ENCODE data around the gene TRIO.

Gene TRIO

DNA sequence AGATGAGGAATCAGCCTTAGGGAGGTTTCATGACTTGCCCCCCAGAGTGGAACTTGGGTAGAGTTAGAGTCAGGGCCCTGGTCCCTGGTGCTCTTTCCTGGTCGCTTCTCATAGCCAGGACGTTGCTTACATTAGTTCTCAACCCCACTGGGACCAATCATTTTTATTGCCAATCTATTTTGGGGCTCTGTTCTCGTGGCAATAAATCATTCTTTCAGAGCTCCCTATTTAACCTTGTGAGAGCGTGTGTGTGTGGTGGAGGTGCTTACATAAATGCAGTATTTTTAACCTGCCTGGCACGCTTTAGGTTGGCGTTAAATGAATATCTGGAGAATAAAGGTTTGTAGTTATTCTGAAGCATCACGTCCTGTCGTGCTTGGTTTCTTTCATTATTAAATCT is 4.1 kb downstream of the TRIO start:
- DNase-seq (ENCODE audit: low read depth), result no peak

DNA sequence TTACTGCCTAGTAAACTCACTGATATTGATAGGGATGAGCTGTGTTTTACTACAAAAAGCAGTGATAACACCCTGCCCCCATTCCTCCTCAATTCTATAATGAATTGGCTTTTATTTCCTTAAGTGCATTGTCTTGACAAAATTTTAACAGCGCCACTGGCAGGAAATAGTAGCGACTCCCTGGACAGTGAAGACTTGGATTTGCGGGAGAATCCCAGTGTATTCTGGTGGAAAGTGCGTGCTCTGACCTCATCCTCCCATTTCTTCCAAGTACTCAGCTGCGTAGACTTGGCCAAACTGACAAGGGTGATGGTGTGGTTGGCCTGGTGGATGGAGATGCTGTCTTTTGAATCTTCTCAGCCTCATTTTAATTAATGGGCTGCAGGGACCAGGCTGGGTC is 5.3 kb downstream of the TRIO start:
- no peak for DNase-seq (ENCODE audit: low read depth)

GRCh38 chr5:14148890-14149671 is 5.9 kb downstream of the TRIO start:
- DNase-seq (ENCODE audit: low read depth), result no peak

- no peak for DNase-seq (ENCODE audit: low read depth)
Measured at GRCh38 chr5:14149672-14150274, 6.6 kb downstream of the TRIO start.

DNA sequence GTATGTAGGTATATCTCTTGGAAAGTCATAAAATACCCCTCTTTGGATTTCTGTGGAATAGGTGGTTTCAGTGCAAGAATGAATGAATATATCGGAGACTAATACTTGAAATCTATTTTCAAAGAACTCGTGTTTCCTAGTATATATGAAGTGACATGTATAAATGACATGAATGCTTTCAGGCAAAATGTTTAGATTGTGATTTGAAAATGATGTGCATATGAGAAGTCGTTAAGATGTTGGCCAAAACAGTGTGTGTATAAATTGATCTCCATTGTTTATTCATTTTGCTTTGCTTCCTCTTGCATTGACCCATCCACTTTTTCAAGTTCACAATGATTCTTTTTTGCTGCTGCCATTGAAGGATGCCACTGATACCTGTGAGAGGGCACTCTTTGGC is 8.3 kb downstream of the TRIO start:
- DNase-seq (ENCODE audit: low read depth), result no peak

- DNase-seq (ENCODE audit: low read depth), result no peak
Measured at GRCh38 chr5:14153071-14153864, 10.1 kb downstream of the TRIO start.

DNA sequence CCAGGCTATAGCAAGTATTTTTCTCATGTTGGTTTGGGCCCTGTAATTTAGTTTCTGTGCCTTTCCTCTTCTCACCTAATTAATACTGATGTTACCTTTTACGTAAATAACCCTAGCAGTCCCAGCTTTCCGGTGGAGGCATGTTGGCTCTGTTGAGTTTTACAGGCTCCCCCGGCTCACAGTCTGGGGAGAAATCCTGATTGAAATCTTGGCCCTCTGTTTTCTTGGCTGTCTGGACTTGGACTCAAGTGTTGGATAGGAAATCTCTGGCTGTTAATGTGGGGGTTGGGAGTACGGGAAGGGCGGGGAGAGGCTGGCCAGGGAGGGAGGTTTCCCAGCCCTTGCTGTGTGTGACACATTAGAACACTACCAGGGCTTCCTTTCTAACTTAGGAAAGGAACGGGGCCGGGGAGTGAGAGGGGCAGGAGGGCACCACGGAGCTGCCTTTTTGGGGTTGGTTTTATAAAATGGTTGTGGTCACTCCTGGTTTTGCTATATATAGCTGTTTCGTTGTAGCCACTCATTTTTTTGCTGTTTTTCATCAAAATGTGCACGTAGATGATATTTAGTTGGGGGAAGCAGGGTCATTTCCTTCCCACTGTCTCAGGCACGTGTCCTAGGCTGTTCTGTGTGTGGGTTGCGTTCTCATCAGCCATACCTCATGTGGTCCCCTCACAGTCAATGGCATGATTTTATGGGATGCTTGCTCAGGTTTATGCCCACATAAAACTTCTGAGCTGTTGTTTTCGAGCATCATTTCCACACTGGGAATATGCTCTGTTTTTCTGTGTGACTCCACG is 11.0 kb downstream of the TRIO start:
- no peak for DNase-seq (ENCODE audit: low read depth)

GRCh38 chr5:14155075-14155474 is 11.9 kb downstream of the TRIO start:
- DNase-seq (ENCODE audit: low read depth), result no peak

GRCh38 chr5:14155739-14156138 is 12.6 kb downstream of the TRIO start:
- no peak for DNase-seq (ENCODE audit: low read depth)

GRCh38 chr5:14156290-14156649 is 13.1 kb downstream of the TRIO start:
- no peak for DNase-seq (ENCODE audit: low read depth)

DNA sequence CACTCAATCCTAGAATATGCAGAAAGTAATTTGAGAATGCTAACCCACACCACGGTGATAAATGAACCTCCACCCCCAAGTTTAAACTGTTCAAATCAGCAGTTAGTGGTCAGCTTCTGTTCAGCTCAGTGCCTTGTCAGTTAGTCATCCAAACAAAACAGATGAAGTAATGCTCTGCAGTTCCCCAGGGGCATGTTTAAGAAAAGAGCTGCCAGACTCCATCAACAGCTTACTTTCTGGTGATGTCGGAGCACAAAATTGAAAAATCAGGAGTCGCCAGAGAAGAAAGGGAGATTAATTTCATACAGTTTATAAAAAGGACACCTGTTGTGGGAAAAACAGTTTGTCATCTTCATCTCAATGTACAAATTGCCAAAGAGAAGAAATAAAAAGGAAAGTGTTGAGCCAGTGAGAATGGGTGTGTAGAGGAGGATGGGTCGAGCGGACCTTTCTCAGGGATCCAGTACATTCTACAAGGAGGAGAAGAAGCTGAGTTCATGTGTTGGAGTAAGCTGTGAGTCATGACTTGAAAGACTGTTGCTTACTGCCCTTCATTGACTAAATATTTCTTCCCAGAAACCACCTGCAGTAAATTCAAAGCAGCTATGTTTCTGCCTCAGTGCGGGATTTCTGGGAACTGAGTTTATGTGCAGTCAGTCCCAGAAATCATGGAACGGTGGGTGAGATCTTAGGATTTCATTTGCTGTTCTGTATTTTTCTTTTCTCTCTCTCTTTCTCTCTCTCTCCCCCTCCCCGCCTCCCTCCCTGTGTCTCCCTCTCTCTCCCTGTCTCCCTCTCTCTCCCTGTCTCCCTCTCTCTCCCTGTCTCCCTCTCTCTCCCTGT is 13.7 kb downstream of the TRIO start:
- peak; percentile 97 for DNase-seq (ENCODE audit: low read depth)

DNA sequence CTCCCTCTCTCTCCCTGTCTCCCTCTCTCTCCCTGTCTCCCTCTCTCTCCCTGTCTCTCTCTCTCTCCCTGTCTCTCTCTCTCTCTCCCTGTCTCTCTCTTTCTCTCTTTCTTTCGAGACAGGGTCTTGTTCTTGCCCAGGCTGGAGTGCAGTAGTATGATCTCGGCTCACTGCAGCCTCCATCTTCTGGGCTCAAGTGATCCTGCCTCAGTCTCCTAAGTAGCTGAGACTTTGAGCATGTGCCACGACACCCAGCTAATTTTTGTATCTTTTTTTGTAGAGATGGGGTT is 14.3 kb downstream of the TRIO start:
- no peak for DNase-seq (ENCODE audit: low read depth)

- no peak for DNase-seq (ENCODE audit: low read depth)
Measured at GRCh38 chr5:14158890-14159666, 15.9 kb downstream of the TRIO start.

DNA sequence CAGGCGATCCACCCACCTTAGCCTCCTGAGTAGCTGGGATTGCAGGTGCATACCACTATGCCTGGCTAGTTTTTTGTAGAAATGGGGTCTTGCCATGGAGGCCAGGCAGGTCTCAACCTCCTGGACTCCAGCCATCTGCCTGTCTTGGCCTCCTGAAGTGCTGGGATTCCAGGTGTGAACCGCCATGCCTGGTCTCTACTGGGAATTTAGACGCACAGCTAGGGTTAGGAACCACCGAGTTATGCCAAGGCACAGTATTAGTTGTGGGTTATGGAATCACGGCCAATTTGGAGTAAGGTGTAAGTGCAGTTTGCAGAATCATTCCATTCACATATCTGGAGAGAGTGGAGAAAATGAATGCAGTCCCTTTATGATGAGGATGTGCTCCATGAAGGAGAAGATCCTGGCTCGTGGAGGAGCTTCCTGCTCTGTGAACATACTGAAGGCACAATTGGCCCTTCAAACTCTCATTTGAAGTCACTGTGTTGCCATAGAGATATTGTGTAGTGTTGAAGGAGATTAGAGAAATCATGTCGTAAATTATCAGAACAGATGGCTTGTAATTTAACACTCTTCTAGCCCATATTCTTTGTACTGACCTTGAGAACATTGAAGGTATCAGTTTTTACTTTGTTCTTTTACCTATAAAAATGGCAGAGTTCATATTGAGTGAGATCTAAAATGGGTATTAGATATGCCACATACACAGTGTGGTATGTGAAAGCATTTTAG is 18.8 kb downstream of the TRIO start:
- DNase-seq (ENCODE audit: low read depth), result no peak

- DNase-seq (ENCODE audit: low read depth), result no peak
Measured at GRCh38 chr5:14164164-14165163, 21.3 kb downstream of the TRIO start.

- peak; percentile 53 for DNase-seq (ENCODE audit: low read depth)
Measured at GRCh38 chr5:14165375-14166106, 22.4 kb downstream of the TRIO start.

- no peak for DNase-seq (ENCODE audit: low read depth)
Measured at GRCh38 chr5:14166437-14166836, 23.3 kb downstream of the TRIO start.

- DNase-seq (ENCODE audit: low read depth), result no peak
Measured at GRCh38 chr5:14167211-14167845, 24.2 kb downstream of the TRIO start.

All from non-pigmented ciliary epithelial cell (primary cell).